GM19238 (cell line): ENCODE measurements around the gene GLIPR1L2.
"Not testable (repeated sequence)": the region's sequence is repeated elsewhere in the genome, so short reads cannot be mapped to it uniquely, and the experiment has no call there.

ENCODE experiments used
- DNase-seq: peaks from one replicate; pipeline ENCODE4 v3.0.0; 2011; ENCODE audit warnings: low spot score; ENCODE audit not compliant: insufficient read length

GLIPR1L2 gene

GRCh38 chr12:75390899-75391538 lies at the start of gene GLIPR1L2:
Gene GLIPR1L2, plus strand, starts transcription at chr12:75391089. Its CDS starts 28 bp downstream, at chr12:75391117.
- DNase-seq = peak; percentile 60

GRCh38 chr12:75341873-75342272 lies 49.0 kb upstream of the GLIPR1L2 start:
- no peak for DNase-seq

- no peak for DNase-seq
Measured at GRCh38 chr12:75345531-75345930, 45.4 kb upstream of the GLIPR1L2 start.

GRCh38 chr12:75346215-75346614 lies 44.7 kb upstream of the GLIPR1L2 start:
- DNase-seq = not testable (repeated sequence)

- no peak for DNase-seq
Measured at GRCh38 chr12:75349946-75350345, 40.9 kb upstream of the GLIPR1L2 start.

GRCh38 chr12:75350413-75350812 lies 40.5 kb upstream of the GLIPR1L2 start:
- DNase-seq = no peak

GRCh38 chr12:75354011-75354410 lies 36.9 kb upstream of the GLIPR1L2 start:
- DNase-seq = no peak

GRCh38 chr12:75360920-75361319 lies 30.0 kb upstream of the GLIPR1L2 start:
- DNase-seq = no peak

- DNase-seq = no peak
Measured at GRCh38 chr12:75361408-75361807, 29.5 kb upstream of the GLIPR1L2 start.

GRCh38 chr12:75364919-75365318 lies 26.0 kb upstream of the GLIPR1L2 start:
- no peak for DNase-seq

GRCh38 chr12:75366629-75367028 lies 24.3 kb upstream of the GLIPR1L2 start:
- no peak for DNase-seq

- no peak for DNase-seq
Measured at GRCh38 chr12:75374971-75375370, 15.9 kb upstream of the GLIPR1L2 start.

- DNase-seq = no peak
Measured at GRCh38 chr12:75378354-75378753, 12.5 kb upstream of the GLIPR1L2 start.

GRCh38 chr12:75389061-75389460 lies 1.8 kb upstream of the GLIPR1L2 start:
- no peak for DNase-seq

GRCh38 chr12:75389706-75390105 lies 1.2 kb upstream of the GLIPR1L2 start:
- DNase-seq = no peak

GRCh38 chr12:75390156-75390898 lies 562 bp upstream of the GLIPR1L2 start:
- no peak for DNase-seq

GRCh38 chr12:75404231-75404630 lies 13.3 kb downstream of the GLIPR1L2 start:
- no peak for DNase-seq

- no peak for DNase-seq
Measured at GRCh38 chr12:75407683-75408082, 16.8 kb downstream of the GLIPR1L2 start.

GRCh38 chr12:75409830-75410229 lies 18.9 kb downstream of the GLIPR1L2 start:
- DNase-seq = no peak

GRCh38 chr12:75414671-75415070 lies 23.8 kb downstream of the GLIPR1L2 start:
- no peak for DNase-seq

- DNase-seq = no peak
Measured at GRCh38 chr12:75419841-75420240, 29.0 kb downstream of the GLIPR1L2 start.

GRCh38 chr12:75427491-75427890 lies 36.6 kb downstream of the GLIPR1L2 start:
- DNase-seq = no peak

GRCh38 chr12:75428767-75429166 lies 37.9 kb downstream of the GLIPR1L2 start:
- no peak for DNase-seq
